HepG2 (cell line): ENCODE results near the gene HTR2A.

Experiments
- CTCF ChIP-seq: sonication (generic); formaldehyde crosslinking; IDR thresholded peaks from 2 replicates; pipeline ENCODE4 v1.5.0; 2020; ENCODE audit warnings: mild to moderate bottlenecking, missing genetic modification reagents, moderate library complexity
- NFKBIZ ChIP-seq: IDR thresholded peaks from 2 replicates; pipeline ENCODE4 v1.6.1; 2018; ENCODE audit warnings: missing genetic modification reagents, missing compliant biosample characterization
- PAF1 ChIP-seq: IDR thresholded peaks from 2 replicates; pipeline ENCODE4 v1.6.1; 2016; ENCODE audit warnings: missing genetic modification reagents, missing compliant biosample characterization
- PHB2 ChIP-seq: fragments of 450-650 bp; IDR thresholded peaks from 2 replicates; pipeline ENCODE4 v1.6.1; 2018; ENCODE audit not compliant: partially characterized antibody
- POLR2AphosphoS5 ChIP-seq: IDR thresholded peaks from 2 replicates; pipeline ENCODE4 v1.6.1; 2012; ENCODE audit warnings: low read depth, low read length
- SUZ12 ChIP-seq: fragments of 150-350 bp; IDR thresholded peaks from 2 replicates; pipeline ENCODE4 v1.6.1; 2014; ENCODE audit warnings: low read depth, low read length
- ZNF674 ChIP-seq: sonication (generic); formaldehyde crosslinking; IDR thresholded peaks from 2 replicates; pipeline ENCODE4 v1.5.0; 2020; ENCODE audit warnings: low read depth, mild to moderate bottlenecking, missing genetic modification reagents
- ZNF766 ChIP-seq: sonication (generic); formaldehyde crosslinking; IDR thresholded peaks from 2 replicates; pipeline ENCODE4 v1.5.0; 2020; ENCODE audit warnings: missing genetic modification reagents, borderline replicate concordance
- TF ChIP-seq, protein P1 (sequence below): sonication (generic); formaldehyde crosslinking; IDR thresholded peaks from 2 replicates; pipeline ENCODE4 v1.4.0; 2020; ENCODE audit warnings: missing genetic modification reagents
- TF ChIP-seq, protein P2 (sequence below): sonication (generic); formaldehyde crosslinking; IDR thresholded peaks from 2 replicates; pipeline ENCODE4 v1.4.0; 2020; ENCODE audit warnings: low read depth, mild to moderate bottlenecking, missing genetic modification reagents
- TF ChIP-seq, protein P3 (sequence below): IDR thresholded peaks from 2 replicates; pipeline ENCODE4 v1.6.1; 2016; ENCODE audit warnings: low read depth, control low read depth

GRCh38 chr13:46874006-46874405 lies 22.8 kb downstream of the HTR2A start:
- TF ChIP-seq CTCF (CRISPR knock-in tag) = no peak
- no peak for TF ChIP-seq ZNF674 (CRISPR knock-in tag)
- TF ChIP-seq ZNF766 (CRISPR knock-in tag) = no peak
- TF ChIP-seq, protein P1, sequence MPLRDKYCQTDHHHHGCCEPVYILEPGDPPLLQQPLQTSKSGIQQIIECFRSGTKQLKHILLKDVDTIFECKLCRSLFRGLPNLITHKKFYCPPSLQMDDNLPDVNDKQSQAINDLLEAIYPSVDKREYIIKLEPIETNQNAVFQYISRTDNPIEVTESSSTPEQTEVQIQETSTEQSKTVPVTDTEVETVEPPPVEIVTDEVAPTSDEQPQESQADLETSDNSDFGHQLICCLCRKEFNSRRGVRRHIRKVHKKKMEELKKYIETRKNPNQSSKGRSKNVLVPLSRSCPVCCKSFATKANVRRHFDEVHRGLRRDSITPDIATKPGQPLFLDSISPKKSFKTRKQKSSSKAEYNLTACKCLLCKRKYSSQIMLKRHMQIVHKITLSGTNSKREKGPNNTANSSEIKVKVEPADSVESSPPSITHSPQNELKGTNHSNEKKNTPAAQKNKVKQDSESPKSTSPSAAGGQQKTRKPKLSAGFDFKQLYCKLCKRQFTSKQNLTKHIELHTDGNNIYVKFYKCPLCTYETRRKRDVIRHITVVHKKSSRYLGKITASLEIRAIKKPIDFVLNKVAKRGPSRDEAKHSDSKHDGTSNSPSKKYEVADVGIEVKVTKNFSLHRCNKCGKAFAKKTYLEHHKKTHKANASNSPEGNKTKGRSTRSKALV (CRISPR knock-in tag) = no peak
- no peak for TF ChIP-seq PAF1 (CRISPR knock-in tag)
- TF ChIP-seq, protein P2, sequence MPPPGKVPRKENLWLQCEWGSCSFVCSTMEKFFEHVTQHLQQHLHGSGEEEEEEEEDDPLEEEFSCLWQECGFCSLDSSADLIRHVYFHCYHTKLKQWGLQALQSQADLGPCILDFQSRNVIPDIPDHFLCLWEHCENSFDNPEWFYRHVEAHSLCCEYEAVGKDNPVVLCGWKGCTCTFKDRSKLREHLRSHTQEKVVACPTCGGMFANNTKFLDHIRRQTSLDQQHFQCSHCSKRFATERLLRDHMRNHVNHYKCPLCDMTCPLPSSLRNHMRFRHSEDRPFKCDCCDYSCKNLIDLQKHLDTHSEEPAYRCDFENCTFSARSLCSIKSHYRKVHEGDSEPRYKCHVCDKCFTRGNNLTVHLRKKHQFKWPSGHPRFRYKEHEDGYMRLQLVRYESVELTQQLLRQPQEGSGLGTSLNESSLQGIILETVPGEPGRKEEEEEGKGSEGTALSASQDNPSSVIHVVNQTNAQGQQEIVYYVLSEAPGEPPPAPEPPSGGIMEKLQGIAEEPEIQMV = no peak
- TF ChIP-seq, protein P3, sequence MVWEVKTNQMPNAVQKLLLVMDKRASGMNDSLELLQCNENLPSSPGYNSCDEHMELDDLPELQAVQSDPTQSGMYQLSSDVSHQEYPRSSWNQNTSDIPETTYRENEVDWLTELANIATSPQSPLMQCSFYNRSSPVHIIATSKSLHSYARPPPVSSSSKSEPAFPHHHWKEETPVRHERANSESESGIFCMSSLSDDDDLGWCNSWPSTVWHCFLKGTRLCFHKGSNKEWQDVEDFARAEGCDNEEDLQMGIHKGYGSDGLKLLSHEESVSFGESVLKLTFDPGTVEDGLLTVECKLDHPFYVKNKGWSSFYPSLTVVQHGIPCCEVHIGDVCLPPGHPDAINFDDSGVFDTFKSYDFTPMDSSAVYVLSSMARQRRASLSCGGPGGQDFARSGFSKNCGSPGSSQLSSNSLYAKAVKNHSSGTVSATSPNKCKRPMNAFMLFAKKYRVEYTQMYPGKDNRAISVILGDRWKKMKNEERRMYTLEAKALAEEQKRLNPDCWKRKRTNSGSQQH (CRISPR knock-in tag) = no peak
- TF ChIP-seq POLR2AphosphoS5 = no peak
- no peak for TF ChIP-seq NFKBIZ (CRISPR knock-in tag)
- no peak for TF ChIP-seq SUZ12
- no peak for TF ChIP-seq PHB2
